IMR-90 (cell line): ENCODE data around the gene RAP1GAP. TPM values are rescaled to one million over a fixed set of nuclear protein-coding genes. Genes with fewer than 3 reads are reported as not detected.

Experiments
- ATAC-seq: fragments of 200-7000 bp; cut with Tn5 transposase; 2 replicates; pipeline ENCODE4 v1.9.1; 2020; ENCODE audit warnings: low read depth, mild to moderate bottlenecking, moderate library complexity
- BruUV-seq: library from RNA; stranded (reverse); fragments of 400-500 nt; replicated peaks from 2 replicates; lab custom pipeline; 2021; lab: Mats Ljungman, UMichigan
- CTCF ChIA-PET: fragments of 300-600 bp; formaldehyde crosslinking; extraction: SDS; loops from one replicate; lab custom pipeline; 2021; ENCODE audit warnings: antibody characterized with exemption; lab: Yijun Ruan, JAX
- POLR2A ChIA-PET: fragments of 300-600 bp; sonication (Branson Sonifier 250); formaldehyde crosslinking; loops from one replicate; lab custom pipeline; 2022; ENCODE audit warnings: antibody characterized with exemption; ENCODE audit not compliant: unreplicated experiment; lab: Charles Lee
- DNase-seq: peaks from one replicate; pipeline ENCODE4 v3.0.0; 2013
- H2AFZ ChIP-seq: replicated peaks from 2 replicates; pipeline ENCODE3; 2013; ENCODE audit warnings: low read length, mild to moderate bottlenecking; ENCODE audit not compliant: poor library complexity
- H2AK5ac ChIP-seq: 2 replicates; pipeline ENCODE4 v1.6.1; 2013; ENCODE audit warnings: low read depth, low read length, inconsistent platforms
- H2AK9ac ChIP-seq: replicated peaks from 2 replicates; pipeline ENCODE3; 2013; ENCODE audit warnings: mild to moderate bottlenecking, low read depth, low read length, moderate library complexity; ENCODE audit not compliant: poor library complexity
- H2BK120ac ChIP-seq: 2 replicates; pipeline ENCODE4 v1.6.1; 2013; ENCODE audit warnings: low read depth, low read length, inconsistent platforms
- H2BK15ac ChIP-seq: 3 replicates; pipeline ENCODE4 v1.6.1; 2013; ENCODE audit warnings: low read depth, low read length, inconsistent platforms
- H2BK20ac ChIP-seq: 2 replicates; pipeline ENCODE4 v1.6.1; 2013; ENCODE audit warnings: low read depth, mild to moderate bottlenecking, inconsistent platforms, low read length, moderate library complexity
- H2BK5ac ChIP-seq: 2 replicates; pipeline ENCODE4 v1.6.1; 2013; ENCODE audit warnings: mild to moderate bottlenecking, low read depth, low read length, inconsistent platforms; ENCODE audit not compliant: poor library complexity, severe bottlenecking
- H3K14ac ChIP-seq: replicated peaks from 2 replicates; pipeline ENCODE4 v1.6.1; 2013; ENCODE audit warnings: low read depth, low read length, inconsistent platforms
- H3K18ac ChIP-seq: 2 replicates; pipeline ENCODE4 v1.6.1; 2013; ENCODE audit warnings: low read depth, low read length, control low read depth
- H3K23ac ChIP-seq: 2 replicates; pipeline ENCODE4 v1.6.1; 2013; ENCODE audit warnings: low read depth, low read length, inconsistent platforms
- H3K27ac ChIP-seq: 2 replicates; pipeline ENCODE4 v1.5.1; 2013; ENCODE audit warnings: mild to moderate bottlenecking, control low read depth, low read length; ENCODE audit not compliant: insufficient read depth
- H3K27me3 ChIP-seq: 2 replicates; pipeline ENCODE4 v1.6.1; 2013; ENCODE audit warnings: low read length; ENCODE audit not compliant: control insufficient read depth, insufficient read depth
- H3K36me3 ChIP-seq: 2 replicates; pipeline ENCODE4 v1.6.1; 2013; ENCODE audit warnings: low read length, mixed read lengths; ENCODE audit not compliant: control insufficient read depth, insufficient read depth
- H3K4ac ChIP-seq: 2 replicates; pipeline ENCODE4 v1.6.1; 2013; ENCODE audit warnings: low read depth, low read length, inconsistent platforms
- H3K4me1 ChIP-seq: 2 replicates; pipeline ENCODE4 v1.6.1; 2013; ENCODE audit warnings: low read length, mixed read lengths; ENCODE audit not compliant: control insufficient read depth, insufficient read depth
- H3K4me2 ChIP-seq: 2 replicates; pipeline ENCODE4 v1.6.1; 2013; ENCODE audit warnings: low read depth, mild to moderate bottlenecking, control low read depth, low read length, moderate library complexity
- H3K4me3 ChIP-seq: 2 replicates; pipeline ENCODE4 v1.5.1; 2013; ENCODE audit warnings: low read depth, mild to moderate bottlenecking, control low read depth, low read length, moderate library complexity; ENCODE audit not compliant: insufficient read depth
- H3K56ac ChIP-seq: 2 replicates; pipeline ENCODE4 v1.6.1; 2013; ENCODE audit warnings: low read length, inconsistent platforms; ENCODE audit not compliant: insufficient read depth; ENCODE audit errors: extremely low read depth
- H3K79me1 ChIP-seq, 2 experiments: 2 replicates each; pipeline ENCODE4 v1.6.1; 2013; ENCODE audit warnings: low read length in 2 of 2, inconsistent platforms in 1 of 2, low read depth in 1 of 2
- H3K9ac ChIP-seq: 2 replicates; pipeline ENCODE4 v1.6.1; 2013; ENCODE audit warnings: low read depth, low read length, control low read depth
- H3K9me1 ChIP-seq: 2 replicates; pipeline ENCODE4 v1.6.1; 2013; ENCODE audit warnings: low read length, inconsistent platforms; ENCODE audit not compliant: insufficient read depth
- H3K9me3 ChIP-seq: 2 replicates; pipeline ENCODE4 v1.6.1; 2013; ENCODE audit warnings: low read length; ENCODE audit not compliant: control insufficient read depth, insufficient read depth
- H4K20me1 ChIP-seq: 2 replicates; pipeline ENCODE4 v1.6.1; 2013; ENCODE audit warnings: low read length, inconsistent platforms; ENCODE audit not compliant: insufficient read depth
- H4K5ac ChIP-seq: 2 replicates; pipeline ENCODE4 v1.6.1; 2013; ENCODE audit warnings: mild to moderate bottlenecking, low read depth, low read length, control low read depth
- H4K8ac ChIP-seq, 2 experiments: 2 replicates each; pipeline ENCODE4 v1.6.1; 2013; ENCODE audit warnings: low read depth in 2 of 2, low read length in 2 of 2, control low read depth in 1 of 2, inconsistent platforms in 1 of 2
- H4K91ac ChIP-seq: 2 replicates; pipeline ENCODE4 v1.6.1; 2013; ENCODE audit warnings: low read depth, low read length, inconsistent platforms; ENCODE audit not compliant: insufficient read depth
- BHLHE40 ChIP-seq: fragments of 150-350 bp; IDR thresholded peaks from 2 replicates; pipeline ENCODE4 v1.6.1; 2016; ENCODE audit warnings: mild to moderate bottlenecking, low read depth, low read length
- CHD1 ChIP-seq: IDR thresholded peaks from 2 replicates; pipeline ENCODE4 v1.6.1; 2012; ENCODE audit warnings: low read depth, low read length, improper control_type of control experiment
- MXI1 ChIP-seq: IDR thresholded peaks from 2 replicates; pipeline ENCODE4 v1.6.1; 2012; ENCODE audit warnings: low read depth, mild to moderate bottlenecking, low read length, moderate library complexity, borderline replicate concordance
- NFE2L2 ChIP-seq: fragments of 150-350 bp; IDR thresholded peaks from 2 replicates; pipeline ENCODE4 v1.6.1; 2016; ENCODE audit warnings: low read depth, mild to moderate bottlenecking, low read length
- POLR2A ChIP-seq: IDR thresholded peaks from 2 replicates; pipeline ENCODE4 v1.6.1; 2012; ENCODE audit warnings: mild to moderate bottlenecking, low read depth, low read length
- RCOR1 ChIP-seq: IDR thresholded peaks from 2 replicates; pipeline ENCODE4 v1.6.1; 2012; ENCODE audit warnings: mild to moderate bottlenecking, low read length, improper control_type of control experiment; ENCODE audit not compliant: insufficient replicate concordance
- RFX5 ChIP-seq: IDR thresholded peaks from 2 replicates; pipeline ENCODE4 v1.8.0; 2012; ENCODE audit warnings: low read depth, mild to moderate bottlenecking, low read length, moderate library complexity
- SMC3 ChIP-seq: fragments of 150-350 bp; IDR thresholded peaks from 2 replicates; pipeline ENCODE4 v1.6.1; 2016; ENCODE audit warnings: low read depth, mild to moderate bottlenecking, antibody characterized with exemption, low read length, moderate library complexity
- WGBS, 2 experiments: methylation state at CpG; one replicate each; pipeline versions ENCODE4 v1.1.5 to v1.1.7; 2013; ENCODE audit warnings: missing lambda C conversion rate in 2 of 2; ENCODE audit not compliant: insufficient read length in 1 of 2; ENCODE audit errors: extremely low coverage in 2 of 2; 5-methylcytosine and 5-hydroxymethylcytosine counted together
- dilution Hi-C: fragments of 300-500 bp; cut with HindIII; formaldehyde crosslinking; loops from one replicate; pipeline ENCODE4 v1.14.3; 2018; ENCODE audit warnings: low sequenced_read_pairs; ENCODE audit not compliant: unreplicated experiment
- in situ Hi-C: fragments of 300-500 bp; cut with MboI; formaldehyde crosslinking; loops from 3 replicates; pipeline ENCODE4 v1.14.3; 2019; ENCODE audit warnings: low sequenced_read_pairs, inconsistent platforms, mixed read lengths
- intact Hi-C: fragments of 100-400 bp; cut with micrococcal nuclease; formaldehyde crosslinking; loops from 2 replicates; pipeline ENCODE4 v1.10.0; 2022
- polyA plus RNA-seq, 3 experiments: library from polyadenylated mRNA; depleted of rRNA; stranded (reverse); fragments of >200 nt; gene quantifications; 2 replicates each; pipeline ENCODE4 v1.2.3, GENCODE V29; 2012; ENCODE audit warnings: low replicate concordance in 1 of 3
- total RNA-seq: library from RNA; depleted of rRNA; stranded (reverse); fragments of >200 nt; gene quantifications from 2 replicates; pipeline ENCODE4 v1.2.3, GENCODE V29; 2012
- TF ChIP-seq, protein P1 (sequence below): fragments of 150-350 bp; IDR thresholded peaks from 2 replicates; pipeline ENCODE4 v1.6.1; 2017; ENCODE audit warnings: mild to moderate bottlenecking, antibody characterized with exemption, low read length, low read depth
- TF ChIP-seq, protein P2 (sequence below): fragments of 150-350 bp; IDR thresholded peaks from 2 replicates; pipeline ENCODE4 v1.6.1; 2016; ENCODE audit warnings: low read depth, mild to moderate bottlenecking, low read length, moderate library complexity, borderline replicate concordance
- TF ChIP-seq, protein P3 (sequence below): conservative IDR thresholded peaks from 2 replicates; pipeline ENCODE4 v1.5.1; 2012; ENCODE audit warnings: mild to moderate bottlenecking, low read depth, low read length, improper control_type of control experiment

RAP1GAP gene
- total and polyA plus RNA-seq, 2 of the 4 experiments (the other 2 are of a cell fraction) = under 0.01 to 0.10 TPM

DNA sequence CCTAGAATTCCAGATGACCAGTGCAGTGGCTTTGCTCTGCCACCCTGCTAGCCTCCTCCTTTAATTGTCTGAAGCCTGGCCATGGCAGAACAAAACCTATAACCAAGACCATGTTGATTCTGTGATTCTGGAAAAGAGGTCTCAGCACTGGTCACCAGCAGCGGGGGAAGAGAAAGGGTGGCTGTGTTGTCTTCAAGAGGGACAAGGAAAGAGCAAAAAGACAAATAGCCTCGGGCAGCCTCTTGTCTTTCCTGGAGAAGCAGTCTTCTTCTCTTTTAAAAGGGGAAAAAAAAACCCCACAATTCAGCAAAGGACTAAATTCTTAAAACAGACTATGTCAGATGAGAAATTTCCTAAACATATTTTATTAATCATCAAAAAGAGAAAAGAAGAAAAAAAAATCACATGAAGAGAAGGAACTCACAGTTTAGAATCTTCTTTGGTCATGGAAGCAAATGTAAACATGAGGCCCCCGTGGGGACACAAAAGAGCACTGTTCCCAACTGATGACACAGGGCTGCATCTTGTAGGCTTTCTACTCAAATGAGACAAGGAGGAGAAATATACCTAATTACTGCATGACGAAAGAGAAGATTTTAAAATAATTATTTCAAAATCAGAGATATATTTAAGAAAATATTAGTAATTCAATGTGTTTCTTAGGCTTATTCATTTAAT is 36.3 kb upstream of the RAP1GAP start (continued):
- no peak for TF ChIP-seq CHD1

DNA sequence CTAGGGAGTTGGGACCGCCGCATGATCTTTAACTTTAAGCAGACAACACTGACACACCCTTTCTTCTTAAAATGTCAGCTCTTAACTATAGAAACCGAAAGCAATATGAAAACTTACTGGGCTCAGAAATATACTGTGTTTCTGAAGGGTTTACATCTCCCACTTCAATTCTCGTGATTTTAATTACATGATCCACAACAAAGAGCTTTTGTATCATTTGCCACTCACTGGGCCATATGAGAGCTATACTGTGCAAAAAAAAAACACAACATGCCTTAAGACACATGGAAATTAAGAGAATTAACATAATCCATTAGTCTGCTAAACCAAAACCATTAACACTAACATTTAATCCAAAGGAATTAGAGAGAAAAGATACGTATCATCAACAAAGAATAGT is 35.0 kb upstream of the RAP1GAP start:
- Histone ChIP-seq H2BK20ac (no peak overlapping the region), H2BK5ac (peak overlapping the region; percentile 79), H3K4me3 (no peak overlapping the region), H4K91ac (no peak overlapping the region), H3K56ac (no peak overlapping the region), H3K9ac (no peak overlapping the region), H2BK15ac (no peak overlapping the region), H4K5ac (no peak overlapping the region), H3K14ac (no peak overlapping the region; the same call in 1 of the 2 replicates), H3K23ac (no peak overlapping the region), H3K79me1 (peaks cover 15 to 53% of the 10 kb centered on the region in 2 experiments; a peak in 3 of 4 replicates), H3K4me2 (no peak overlapping the region), H3K9me1 (peaks cover 4% of the 10 kb centered on the region; the same call in 1 of the 2 replicates), H2AK9ac (no peak overlapping the region), H3K4ac (no peak overlapping the region), H4K20me1 (peaks cover 7% of the 10 kb centered on the region; the same call in 1 of the 2 replicates), H3K36me3 (peaks cover 22% of the 10 kb centered on the region), H4K8ac (no peak overlapping the region), H3K27ac (no peak overlapping the region), H2AK5ac (no peak overlapping the region), H2AFZ (no peak overlapping the region), H3K27me3 (no peaks in the 10 kb centered on the region), H3K4me1 (peaks cover 10% of the 10 kb centered on the region), H2BK120ac (no peak overlapping the region), H3K9me3 (no peaks in the 10 kb centered on the region), H3K18ac (no peak overlapping the region)
- POLR2A ChIA-PET = no interaction called here
- CTCF ChIA-PET = interaction anchor here (0.5 to 0.8 kb wide), 3 partner anchors 21 to 413 kb away, joined by 4 to 9 read pairs (median 8); no protein-coding TSS in a partner anchor
- BruUV-seq = no TSS peak
- dilution Hi-C loops (no loop called here), in situ Hi-C loops (loop anchor here (25.0 kb wide), 1 partner anchor 258 kb away; no protein-coding TSS in a partner anchor), intact Hi-C loops (loop anchor here (10.0 kb wide), 1 partner anchor 261 kb away; no protein-coding TSS in a partner anchor)
- TF ChIP-seq SMC3 (no peak), RFX5 (no peak), POLR2A (no peak), CHD1 (no peak), MXI1 (no peak), NFE2L2 (no peak), BHLHE40 (no peak), RCOR1 (no peak)
- TF ChIP-seq, protein P1, sequence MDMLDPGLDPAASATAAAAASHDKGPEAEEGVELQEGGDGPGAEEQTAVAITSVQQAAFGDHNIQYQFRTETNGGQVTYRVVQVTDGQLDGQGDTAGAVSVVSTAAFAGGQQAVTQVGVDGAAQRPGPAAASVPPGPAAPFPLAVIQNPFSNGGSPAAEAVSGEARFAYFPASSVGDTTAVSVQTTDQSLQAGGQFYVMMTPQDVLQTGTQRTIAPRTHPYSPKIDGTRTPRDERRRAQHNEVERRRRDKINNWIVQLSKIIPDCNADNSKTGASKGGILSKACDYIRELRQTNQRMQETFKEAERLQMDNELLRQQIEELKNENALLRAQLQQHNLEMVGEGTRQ = no peak
- TF ChIP-seq, protein P2, sequence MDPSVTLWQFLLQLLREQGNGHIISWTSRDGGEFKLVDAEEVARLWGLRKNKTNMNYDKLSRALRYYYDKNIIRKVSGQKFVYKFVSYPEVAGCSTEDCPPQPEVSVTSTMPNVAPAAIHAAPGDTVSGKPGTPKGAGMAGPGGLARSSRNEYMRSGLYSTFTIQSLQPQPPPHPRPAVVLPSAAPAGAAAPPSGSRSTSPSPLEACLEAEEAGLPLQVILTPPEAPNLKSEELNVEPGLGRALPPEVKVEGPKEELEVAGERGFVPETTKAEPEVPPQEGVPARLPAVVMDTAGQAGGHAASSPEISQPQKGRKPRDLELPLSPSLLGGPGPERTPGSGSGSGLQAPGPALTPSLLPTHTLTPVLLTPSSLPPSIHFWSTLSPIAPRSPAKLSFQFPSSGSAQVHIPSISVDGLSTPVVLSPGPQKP = no peak
- TF ChIP-seq, protein P3, sequence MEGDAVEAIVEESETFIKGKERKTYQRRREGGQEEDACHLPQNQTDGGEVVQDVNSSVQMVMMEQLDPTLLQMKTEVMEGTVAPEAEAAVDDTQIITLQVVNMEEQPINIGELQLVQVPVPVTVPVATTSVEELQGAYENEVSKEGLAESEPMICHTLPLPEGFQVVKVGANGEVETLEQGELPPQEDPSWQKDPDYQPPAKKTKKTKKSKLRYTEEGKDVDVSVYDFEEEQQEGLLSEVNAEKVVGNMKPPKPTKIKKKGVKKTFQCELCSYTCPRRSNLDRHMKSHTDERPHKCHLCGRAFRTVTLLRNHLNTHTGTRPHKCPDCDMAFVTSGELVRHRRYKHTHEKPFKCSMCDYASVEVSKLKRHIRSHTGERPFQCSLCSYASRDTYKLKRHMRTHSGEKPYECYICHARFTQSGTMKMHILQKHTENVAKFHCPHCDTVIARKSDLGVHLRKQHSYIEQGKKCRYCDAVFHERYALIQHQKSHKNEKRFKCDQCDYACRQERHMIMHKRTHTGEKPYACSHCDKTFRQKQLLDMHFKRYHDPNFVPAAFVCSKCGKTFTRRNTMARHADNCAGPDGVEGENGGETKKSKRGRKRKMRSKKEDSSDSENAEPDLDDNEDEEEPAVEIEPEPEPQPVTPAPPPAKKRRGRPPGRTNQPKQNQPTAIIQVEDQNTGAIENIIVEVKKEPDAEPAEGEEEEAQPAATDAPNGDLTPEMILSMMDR = no peak
- WGBS, 2 experiments = no CpG with 5 or more reads among the region's 5 CpGs
- DNase-seq = no peak
- no peak for ATAC-seq
